Measurements from ENCODE around the gene AKAP13. TPM values are rescaled to one million over a fixed set of nuclear protein-coding genes. Genes with fewer than 3 reads are reported as not detected.
A peak's percentile ranks its signal among the peaks of the same experiment; 100 is the strongest.

The AKAP13 gene
- total and polyA plus RNA-seq, 2 of the 13 experiments (the other 11 are each of a cell fraction or from before 2014, with no cell fraction given), result 6.7 to 27.1 TPM

DNA sequence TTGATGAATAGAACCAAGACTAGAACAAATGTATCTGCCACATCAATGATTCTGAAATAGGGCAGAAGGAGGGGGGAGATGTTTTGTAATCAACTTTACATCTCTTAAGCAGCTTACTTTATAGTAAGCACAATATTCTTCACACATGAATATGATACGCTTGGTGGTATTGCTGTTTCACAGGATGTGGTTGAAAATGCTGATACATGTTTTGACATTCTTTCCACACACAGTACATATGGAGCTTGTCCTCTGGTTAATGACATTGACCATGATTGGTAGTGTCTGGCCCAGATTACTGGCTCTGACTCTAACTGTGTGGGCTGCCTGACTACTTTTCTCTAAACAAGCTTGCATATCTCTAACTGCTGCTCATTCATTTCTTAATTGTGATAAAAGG is 245.5 kb downstream of the AKAP13 start (continued):
- TF ChIP-seq, protein P1, sequence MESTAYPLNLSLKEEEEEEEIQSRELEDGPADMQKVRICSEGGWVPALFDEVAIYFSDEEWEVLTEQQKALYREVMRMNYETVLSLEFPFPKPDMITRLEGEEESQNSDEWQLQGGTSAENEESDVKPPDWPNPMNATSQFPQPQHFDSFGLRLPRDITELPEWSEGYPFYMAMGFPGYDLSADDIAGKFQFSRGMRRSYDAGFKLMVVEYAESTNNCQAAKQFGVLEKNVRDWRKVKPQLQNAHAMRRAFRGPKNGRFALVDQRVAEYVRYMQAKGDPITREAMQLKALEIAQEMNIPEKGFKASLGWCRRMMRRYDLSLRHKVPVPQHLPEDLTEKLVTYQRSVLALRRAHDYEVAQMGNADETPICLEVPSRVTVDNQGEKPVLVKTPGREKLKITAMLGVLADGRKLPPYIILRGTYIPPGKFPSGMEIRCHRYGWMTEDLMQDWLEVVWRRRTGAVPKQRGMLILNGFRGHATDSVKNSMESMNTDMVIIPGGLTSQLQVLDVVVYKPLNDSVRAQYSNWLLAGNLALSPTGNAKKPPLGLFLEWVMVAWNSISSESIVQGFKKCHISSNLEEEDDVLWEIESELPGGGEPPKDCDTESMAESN (CRISPR knock-in tag; conservative IDR thresholded peaks at IDR 0.05), result no peak
- TF ChIP-seq ZNF256 (CRISPR knock-in tag; conservative IDR thresholded peaks at IDR 0.05), result no peak
- TF ChIP-seq ZNF709 (CRISPR knock-in tag; IDR thresholded peaks at IDR 0.05), result no peak

DNA sequence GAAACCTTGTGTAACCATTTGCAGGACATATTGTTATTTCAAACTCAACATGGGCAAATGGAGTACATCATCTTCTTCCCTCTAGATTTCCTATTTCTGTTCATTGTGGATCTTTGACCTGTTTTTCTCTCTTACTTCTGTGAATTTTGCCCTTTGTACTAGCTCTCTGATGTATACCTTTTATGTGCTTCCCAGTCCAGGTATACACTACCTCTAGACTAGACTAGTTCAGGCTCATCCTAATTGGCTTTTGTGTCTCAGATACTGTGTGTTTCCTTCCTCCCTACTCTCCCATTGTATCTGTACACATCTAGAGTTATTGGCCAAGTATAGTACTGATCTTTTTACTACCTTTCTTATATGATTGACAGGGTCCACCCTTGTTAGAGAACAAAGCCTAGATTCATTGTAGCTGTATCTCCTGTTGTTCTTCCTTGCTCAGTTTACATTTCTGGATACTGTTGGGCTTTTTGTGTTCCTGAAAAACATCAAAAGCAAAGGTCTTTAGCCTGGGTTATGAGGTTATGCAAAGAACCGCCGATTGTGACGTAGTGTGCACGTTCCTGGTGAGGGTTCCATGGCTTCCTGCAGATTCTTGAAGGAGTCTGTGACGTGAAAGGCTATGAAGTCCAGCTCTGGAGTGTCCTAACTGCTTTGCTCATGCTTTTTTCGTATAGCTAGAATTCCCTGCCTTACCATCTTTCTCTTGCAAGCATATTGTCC is 247.0 kb downstream of the AKAP13 start:
- Histone ChIP-seq H3K9me3 (ENCODE audit: low read length) (no peaks in the 10 kb centered on the region), H3K27ac (ENCODE audit: extremely low read length, insufficient read depth, low read length) (no peak overlapping the region), H3K36me3 (replicated peaks in 1 of 2; ENCODE audit: control insufficient read depth in 1 of 2, insufficient read depth in 2 of 2, low read length in 2 of 2) (peaks cover 0 to 4% of the 10 kb centered on the region in 2 experiments; a peak in 2 of 5 replicates), H3K9ac (ENCODE audit: insufficient read depth, low read depth, low read length) (no peak overlapping the region), H2AFZ (ENCODE audit: low read length) (no peak overlapping the region), H3K4me1 (ENCODE audit: insufficient read depth, low read length) (peaks cover 20% of the 10 kb centered on the region), H3K4me2 (ENCODE audit: low read depth, low read length) (no peak overlapping the region), H3K4me3 (replicated peaks in 1 of 3; ENCODE audit: insufficient read depth in 1 of 3, low read depth in 2 of 3, low read length in 3 of 3) (no peak overlapping the region), H4K20me1 (ENCODE audit: insufficient read depth, low read length) (no peaks in the 10 kb centered on the region), H3K79me2 (ENCODE audit: insufficient read depth, low read length) (no peaks in the 10 kb centered on the region), H3K27me3 (ENCODE audit: control insufficient read depth in 1 of 2, insufficient read depth in 2 of 2, low read length in 2 of 2) (no peaks in the 10 kb centered on the region)
- CTCF ChIA-PET (ENCODE audit: low intra/inter-chr PET ratio, low total read pairs), result no interaction called here
- POLR2A ChIA-PET, result interaction anchor here (0.6 kb wide), 1 partner anchor 591 kb away, joined by 3 read pairs; no protein-coding TSS in a partner anchor
- no TSS peak for BruUV-seq (replicated peaks)
- no peak for DNase-seq (ENCODE audit: low spot score)
- FAIRE-seq, result no peak
- in situ Hi-C loops (cut with HindIII; ENCODE audit: extremely low pct_ligation_motif_present, low pct_unique_long_range_greater_than_20kb) (no loop called here), intact Hi-C loops (cut with micrococcal nuclease; ENCODE audit: unreplicated experiment) (no loop called here)
- WGBS (ENCODE audit: low lambda C conversion rate), result 90% methylated on average over 6 of the region's 6 CpGs
- ATAC-seq, result no peak; the same call in 2 of the 3 replicates
- no peak for TF ChIP-seq SOX6 (IDR thresholded peaks at IDR 0.05)
- no peak for TF ChIP-seq SOX6 (CRISPR knock-in tag; IDR thresholded peaks at IDR 0.05)
- TF ChIP-seq, protein P2, sequence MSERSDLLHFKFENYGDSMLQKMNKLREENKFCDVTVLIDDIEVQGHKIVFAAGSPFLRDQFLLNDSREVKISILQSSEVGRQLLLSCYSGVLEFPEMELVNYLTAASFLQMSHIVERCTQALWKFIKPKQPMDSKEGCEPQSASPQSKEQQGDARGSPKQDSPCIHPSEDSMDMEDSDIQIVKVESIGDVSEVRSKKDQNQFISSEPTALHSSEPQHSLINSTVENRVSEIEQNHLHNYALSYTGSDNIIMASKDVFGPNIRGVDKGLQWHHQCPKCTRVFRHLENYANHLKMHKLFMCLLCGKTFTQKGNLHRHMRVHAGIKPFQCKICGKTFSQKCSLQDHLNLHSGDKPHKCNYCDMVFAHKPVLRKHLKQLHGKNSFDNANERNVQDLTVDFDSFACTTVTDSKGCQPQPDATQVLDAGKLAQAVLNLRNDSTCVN (CRISPR knock-in tag; IDR thresholded peaks at IDR 0.05; ENCODE audit: borderline replicate concordance), result peak; percentile 57; the same call in 1 of the 2 replicates
- 0 out of 2 replicates have a peak, but pooled peaks have one; percentile 10 for TF ChIP-seq SOX5 (CRISPR knock-in tag; IDR thresholded peaks at IDR 0.05; ENCODE audit: borderline replicate concordance)
- no peak for TF ChIP-seq SOX13 (IDR thresholded peaks at IDR 0.05)
- TF ChIP-seq SOX13 (CRISPR knock-in tag; conservative IDR thresholded peaks at IDR 0.05 in 1 of 2, IDR thresholded peaks at IDR 0.05 in 1 of 2), result peak in 1 of 2 experiments; percentile 38; a peak in 1 of 4 replicates
- no peak for TF ChIP-seq ZSCAN30 (CRISPR knock-in tag; IDR thresholded peaks at IDR 0.05)
- peak; percentile 19; the same call in 1 of the 2 replicates for TF ChIP-seq HNF4A (CRISPR knock-in tag; IDR thresholded peaks at IDR 0.05)
- TF ChIP-seq SKI (IDR thresholded peaks at IDR 0.05; ENCODE audit: partially characterized antibody), result no peak
- no peak for TF ChIP-seq TOE1 (CRISPR knock-in tag; IDR thresholded peaks at IDR 0.05)
- TF ChIP-seq WIZ (CRISPR knock-in tag; IDR thresholded peaks at IDR 0.05), result no peak
- TF ChIP-seq, protein P3, sequence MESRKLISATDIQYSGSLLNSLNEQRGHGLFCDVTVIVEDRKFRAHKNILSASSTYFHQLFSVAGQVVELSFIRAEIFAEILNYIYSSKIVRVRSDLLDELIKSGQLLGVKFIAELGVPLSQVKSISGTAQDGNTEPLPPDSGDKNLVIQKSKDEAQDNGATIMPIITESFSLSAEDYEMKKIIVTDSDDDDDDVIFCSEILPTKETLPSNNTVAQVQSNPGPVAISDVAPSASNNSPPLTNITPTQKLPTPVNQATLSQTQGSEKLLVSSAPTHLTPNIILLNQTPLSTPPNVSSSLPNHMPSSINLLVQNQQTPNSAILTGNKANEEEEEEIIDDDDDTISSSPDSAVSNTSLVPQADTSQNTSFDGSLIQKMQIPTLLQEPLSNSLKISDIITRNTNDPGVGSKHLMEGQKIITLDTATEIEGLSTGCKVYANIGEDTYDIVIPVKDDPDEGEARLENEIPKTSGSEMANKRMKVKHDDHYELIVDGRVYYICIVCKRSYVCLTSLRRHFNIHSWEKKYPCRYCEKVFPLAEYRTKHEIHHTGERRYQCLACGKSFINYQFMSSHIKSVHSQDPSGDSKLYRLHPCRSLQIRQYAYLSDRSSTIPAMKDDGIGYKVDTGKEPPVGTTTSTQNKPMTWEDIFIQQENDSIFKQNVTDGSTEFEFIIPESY (CRISPR knock-in tag; IDR thresholded peaks at IDR 0.05), result peak; percentile 67; the same call in 1 of the 2 replicates
- peak; percentile 32; the same call in 1 of the 2 replicates for TF ChIP-seq BCL6 (CRISPR knock-in tag; IDR thresholded peaks at IDR 0.05)
